Inflammatory macrophage treated with lipopolysaccharide for 1 hour (primary cell): ENCODE measurements around the gene CHID1.
A peak's percentile ranks its signal among the peaks of the same experiment; 100 is the strongest.

Experiments used
- DNase-seq, 2 donors: peaks; one replicate each; pipeline ENCODE4 v3.0.0-alpha.2; 2020 to 2022

CHID1 gene

GRCh38 chr11:932435-932834, 21.8 kb upstream of the CHID1 start:
- peak in 1 of 2 donors; percentile 33 for DNase-seq

GRCh38 chr11:931385-931784, 20.8 kb upstream of the CHID1 start:
- DNase-seq: no peak

GRCh38 chr11:929405-929804, 18.8 kb upstream of the CHID1 start:
- no peak for DNase-seq

- DNase-seq: no peak
Measured at GRCh38 chr11:928786-929185, 18.2 kb upstream of the CHID1 start.

- no peak for DNase-seq
Measured at GRCh38 chr11:927871-928270, 17.3 kb upstream of the CHID1 start.

- no peak for DNase-seq
Measured at GRCh38 chr11:926341-926916, 15.8 kb upstream of the CHID1 start.

GRCh38 chr11:925496-926301, 15.1 kb upstream of the CHID1 start, which contains the start of gene AP2A2:
Gene AP2A2, plus strand, starts transcription at chr11:925870. Its CDS starts 152 bp downstream, at chr11:926022.
- peak; percentile 83 to 92 for DNase-seq

- no peak for DNase-seq
Measured at GRCh38 chr11:925158-925495, 14.5 kb upstream of the CHID1 start.

- no peak for DNase-seq
Measured at GRCh38 chr11:924406-925157, 14.0 kb upstream of the CHID1 start.

- DNase-seq: no peak
Measured at GRCh38 chr11:923691-924405, 13.2 kb upstream of the CHID1 start.

- DNase-seq: no peak
Measured at GRCh38 chr11:921921-922678, 11.5 kb upstream of the CHID1 start.

GRCh38 chr11:917426-917825, 6.8 kb upstream of the CHID1 start:
- no peak for DNase-seq

GRCh38 chr11:914747-915501, 4.3 kb upstream of the CHID1 start:
- no peak for DNase-seq

GRCh38 chr11:914204-914603, 3.6 kb upstream of the CHID1 start:
- no peak for DNase-seq

GRCh38 chr11:913043-913442, 2.4 kb upstream of the CHID1 start:
- DNase-seq: no peak

- DNase-seq: no peak
Measured at GRCh38 chr11:912266-912665, 1.7 kb upstream of the CHID1 start.

GRCh38 chr11:911890-912219, 1.2 kb upstream of the CHID1 start:
- DNase-seq: no peak

GRCh38 chr11:911031-911889, 650 bp upstream of the CHID1 start:
- DNase-seq: peak; percentile 50 to 57

- no peak for DNase-seq
Measured at GRCh38 chr11:910044-910588, 494 bp downstream of the CHID1 start.

- no peak for DNase-seq
Measured at GRCh38 chr11:909406-909805, 1.2 kb downstream of the CHID1 start.

- DNase-seq: no peak
Measured at GRCh38 chr11:908273-908672, 2.3 kb downstream of the CHID1 start.
